GM23248 (cell line): Measurements from ENCODE around the gene ATF6.

Experiments used
- EZH2 ChIP-seq: fragments of 200-600 bp; sonication (generic); IDR thresholded peaks from 2 replicates; pipeline ENCODE4 v1.6.1; 2018; ENCODE audit warnings: antibody characterized with exemption, mild to moderate bottlenecking; ENCODE audit not compliant: insufficient read depth, poor library complexity, severe bottlenecking
- EZH2phosphoT487 ChIP-seq: fragments of 200-600 bp; sonication (generic); IDR thresholded peaks from 2 replicates; pipeline ENCODE4 v1.6.1; 2018; ENCODE audit warnings: antibody characterized with exemption, moderate library complexity, mild to moderate bottlenecking, low read depth; ENCODE audit not compliant: insufficient read depth

DNA sequence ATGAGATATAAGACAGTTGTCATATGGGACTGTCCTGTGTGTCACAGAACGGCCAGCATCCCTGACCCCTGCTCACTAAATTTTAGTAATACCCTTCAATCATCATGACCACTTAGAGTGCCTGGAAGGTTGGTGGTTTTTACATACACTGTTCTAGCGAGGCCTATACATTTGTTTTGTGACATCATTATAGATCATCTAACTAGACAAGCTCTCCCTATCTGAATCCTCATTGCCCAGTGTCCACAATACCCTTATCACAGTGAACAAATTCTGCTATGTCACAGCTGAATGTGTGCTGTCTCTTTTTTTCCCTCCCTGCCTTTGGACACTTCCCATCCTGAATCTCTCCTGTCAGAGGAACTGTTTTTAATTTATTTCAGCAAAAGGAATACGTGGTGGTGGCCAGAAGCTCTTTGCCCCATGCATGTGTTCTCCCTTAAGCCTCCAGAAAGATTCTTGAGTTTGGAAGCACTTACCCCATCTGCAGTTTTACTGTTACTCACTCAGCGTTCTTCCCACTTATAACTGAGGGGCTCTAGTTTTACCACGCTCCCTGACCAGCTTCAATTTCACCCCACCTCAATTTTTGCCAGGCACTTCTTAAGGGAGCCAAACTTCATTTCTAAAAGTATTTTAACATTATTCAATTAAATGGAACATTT is 187.3 kb downstream of the ATF6 start:
- TF ChIP-seq EZH2phosphoT487 (no peak), EZH2 (no peak)
